Measurements from ENCODE around the gene SPTBN1.

Gene SPTBN1

GRCh38 chr2:54420524-54421172 lies 35.5 kb upstream of the SPTBN1 start:
- Histone ChIP-seq H3K4me1 (ENCODE audit: insufficient read depth, poor library complexity, severe bottlenecking) (no peaks in the 10 kb centered on the region), H3K27me3 (ENCODE audit: insufficient read depth, poor library complexity, severe bottlenecking) (no peaks in the 10 kb centered on the region), H3K36me3 (ENCODE audit: low read depth) (no peaks in the 10 kb centered on the region), H3K9me3 (ENCODE audit: severe bottlenecking) (no peaks in the 10 kb centered on the region), H3K4me3 (ENCODE audit: severe bottlenecking) (no peak overlapping the region), H3K27ac (ENCODE audit: poor library complexity, severe bottlenecking) (no peak overlapping the region)
- ATAC-seq (ENCODE audit: low read depth) (no peak), DNase-seq (ENCODE audit: low spot score) (no peak)
- no peak for TF ChIP-seq CTCF (IDR thresholded peaks at IDR 0.05; ENCODE audit: poor library complexity, severe bottlenecking)

GRCh38 chr2:54422072-54422581 lies 34.0 kb upstream of the SPTBN1 start:
- Histone ChIP-seq H3K4me1 (ENCODE audit: insufficient read depth, poor library complexity, severe bottlenecking) (no peaks in the 10 kb centered on the region), H3K27ac (ENCODE audit: poor library complexity, severe bottlenecking) (no peak overlapping the region), H3K36me3 (ENCODE audit: low read depth) (no peaks in the 10 kb centered on the region), H3K4me3 (ENCODE audit: severe bottlenecking) (no peak overlapping the region), H3K27me3 (ENCODE audit: insufficient read depth, poor library complexity, severe bottlenecking) (no peaks in the 10 kb centered on the region), H3K9me3 (ENCODE audit: severe bottlenecking) (no peaks in the 10 kb centered on the region)
- ATAC-seq (ENCODE audit: low read depth) (no peak), DNase-seq (ENCODE audit: low spot score) (no peak)
- no peak for TF ChIP-seq CTCF (IDR thresholded peaks at IDR 0.05; ENCODE audit: poor library complexity, severe bottlenecking)

DNA sequence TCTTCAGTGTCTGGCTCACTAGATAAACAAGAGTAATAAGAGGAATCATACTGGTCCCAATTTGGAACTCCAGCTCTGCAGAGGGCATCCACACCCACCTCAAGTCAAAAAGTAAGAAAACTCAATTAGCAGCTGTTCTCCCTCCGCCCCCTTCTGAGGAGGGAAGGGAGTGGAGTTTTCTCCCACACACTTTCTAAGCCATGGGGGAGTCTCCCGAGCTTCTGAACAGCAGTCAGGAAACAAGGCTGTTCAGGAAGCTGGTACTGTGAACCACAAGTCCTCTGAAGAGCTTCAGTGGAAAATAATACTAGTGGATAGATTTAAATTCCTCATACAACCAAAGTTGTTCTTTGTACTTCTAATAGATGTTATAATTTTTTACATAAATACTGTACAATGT lies 32.9 kb upstream of the SPTBN1 start:
- Histone ChIP-seq H3K9me3 (ENCODE audit: severe bottlenecking) (no peaks in the 10 kb centered on the region), H3K4me3 (ENCODE audit: severe bottlenecking) (no peak overlapping the region), H3K4me1 (ENCODE audit: insufficient read depth, poor library complexity, severe bottlenecking) (no peaks in the 10 kb centered on the region), H3K27ac (ENCODE audit: poor library complexity, severe bottlenecking) (no peak overlapping the region), H3K27me3 (ENCODE audit: insufficient read depth, poor library complexity, severe bottlenecking) (no peaks in the 10 kb centered on the region), H3K36me3 (ENCODE audit: low read depth) (no peaks in the 10 kb centered on the region)
- no peak for ATAC-seq (ENCODE audit: low read depth)
- no peak for TF ChIP-seq CTCF (IDR thresholded peaks at IDR 0.05; ENCODE audit: poor library complexity, severe bottlenecking)
- no peak for DNase-seq (ENCODE audit: low spot score)

- Histone ChIP-seq H3K4me3 (ENCODE audit: severe bottlenecking) (no peak overlapping the region), H3K27me3 (ENCODE audit: insufficient read depth, poor library complexity, severe bottlenecking) (no peaks in the 10 kb centered on the region), H3K27ac (ENCODE audit: poor library complexity, severe bottlenecking) (no peak overlapping the region), H3K4me1 (ENCODE audit: insufficient read depth, poor library complexity, severe bottlenecking) (no peaks in the 10 kb centered on the region), H3K9me3 (ENCODE audit: severe bottlenecking) (no peaks in the 10 kb centered on the region), H3K36me3 (ENCODE audit: low read depth) (no peaks in the 10 kb centered on the region)
- no peak for ATAC-seq (ENCODE audit: low read depth)
- no peak for TF ChIP-seq CTCF (IDR thresholded peaks at IDR 0.05; ENCODE audit: poor library complexity, severe bottlenecking)
- no peak for DNase-seq (ENCODE audit: low spot score)
These were observed 31.5 kb upstream of the SPTBN1 start for GRCh38 chr2:54424555-54425163.

Measured in RWPE2 (cell line).